Measurements from ENCODE around the gene PIWIL1. TPM values are rescaled to one million over a fixed set of nuclear protein-coding genes. Genes with fewer than 3 reads are reported as not detected.

Gene PIWIL1
- total RNA-seq, 1 donor from 2014 or later, result not detected

GRCh38 chr12:130335517-130336392 is 1.9 kb upstream of the PIWIL1 start:
- Mint-ChIP-seq H3K27ac (ENCODE audit: unreplicated experiment) (no peak overlapping the region), H3K4me3 (ENCODE audit: unreplicated experiment) (no peak overlapping the region), H3K36me3 (ENCODE audit: low read depth, unreplicated experiment) (peaks cover 14% of the 10 kb centered on the region), H3K9me3 (ENCODE audit: unreplicated experiment) (peaks cover 38% of the 10 kb centered on the region), H3K4me1 (ENCODE audit: unreplicated experiment) (no peaks in the 10 kb centered on the region), H3K27me3 (ENCODE audit: unreplicated experiment) (peaks cover 14% of the 10 kb centered on the region)
- TF ChIP-seq CTCF (IDR thresholded peaks at IDR 0.05; ENCODE audit: unreplicated experiment), result peak; percentile 50
- DNase-seq (ENCODE audit: low spot score), result peak; percentile 29

GRCh38 chr12:130336723-130337487 is 782 bp upstream of the PIWIL1 start:
- no peak for TF ChIP-seq CTCF (IDR thresholded peaks at IDR 0.05; ENCODE audit: unreplicated experiment)
- Mint-ChIP-seq H3K4me3 (ENCODE audit: unreplicated experiment) (no peak overlapping the region), H3K27ac (ENCODE audit: unreplicated experiment) (no peak overlapping the region), H3K4me1 (ENCODE audit: unreplicated experiment) (no peaks in the 10 kb centered on the region), H3K27me3 (ENCODE audit: unreplicated experiment) (peaks cover 13% of the 10 kb centered on the region), H3K9me3 (ENCODE audit: unreplicated experiment) (peaks cover 40% of the 10 kb centered on the region), H3K36me3 (ENCODE audit: low read depth, unreplicated experiment) (peaks cover 19% of the 10 kb centered on the region)
- no peak for DNase-seq (ENCODE audit: low spot score)

- Mint-ChIP-seq H3K27ac (ENCODE audit: unreplicated experiment) (no peak overlapping the region), H3K36me3 (ENCODE audit: low read depth, unreplicated experiment) (peaks cover 15% of the 10 kb centered on the region), H3K4me1 (ENCODE audit: unreplicated experiment) (no peaks in the 10 kb centered on the region), H3K9me3 (ENCODE audit: unreplicated experiment) (peaks cover 30% of the 10 kb centered on the region), H3K4me3 (ENCODE audit: unreplicated experiment) (no peak overlapping the region), H3K27me3 (ENCODE audit: unreplicated experiment) (peaks cover 10% of the 10 kb centered on the region)
- no peak for DNase-seq (ENCODE audit: low spot score)
- no peak for TF ChIP-seq CTCF (IDR thresholded peaks at IDR 0.05; ENCODE audit: unreplicated experiment)
These were observed 1.3 kb downstream of the PIWIL1 start for GRCh38 chr12:130338794-130339601.

GRCh38 chr12:130339951-130340350 is 2.3 kb downstream of the PIWIL1 start:
- H3K36me3 Mint-ChIP-seq (ENCODE audit: low read depth, unreplicated experiment), result peaks cover 15% of the 10 kb centered on the region
- H3K27ac Mint-ChIP-seq (ENCODE audit: unreplicated experiment), result no peak overlapping the region
- TF ChIP-seq CTCF (IDR thresholded peaks at IDR 0.05; ENCODE audit: unreplicated experiment), result no peak
- peaks cover 8% of the 10 kb centered on the region for H3K27me3 Mint-ChIP-seq (ENCODE audit: unreplicated experiment)
- H3K4me1 Mint-ChIP-seq (ENCODE audit: unreplicated experiment), result no peaks in the 10 kb centered on the region
- DNase-seq (ENCODE audit: low spot score), result no peak
- H3K9me3 Mint-ChIP-seq (ENCODE audit: unreplicated experiment), result peaks cover 21% of the 10 kb centered on the region
- no peak overlapping the region for H3K4me3 Mint-ChIP-seq (ENCODE audit: unreplicated experiment)

Data from endothelial cell (in vitro differentiated cells).